Measurements from ENCODE around the gene DNAI4.
"Not testable (repeated sequence)": the region's sequence is repeated elsewhere in the genome, so short reads cannot be mapped to it uniquely, and the experiment has no call there.

DNAI4 gene, protein sequence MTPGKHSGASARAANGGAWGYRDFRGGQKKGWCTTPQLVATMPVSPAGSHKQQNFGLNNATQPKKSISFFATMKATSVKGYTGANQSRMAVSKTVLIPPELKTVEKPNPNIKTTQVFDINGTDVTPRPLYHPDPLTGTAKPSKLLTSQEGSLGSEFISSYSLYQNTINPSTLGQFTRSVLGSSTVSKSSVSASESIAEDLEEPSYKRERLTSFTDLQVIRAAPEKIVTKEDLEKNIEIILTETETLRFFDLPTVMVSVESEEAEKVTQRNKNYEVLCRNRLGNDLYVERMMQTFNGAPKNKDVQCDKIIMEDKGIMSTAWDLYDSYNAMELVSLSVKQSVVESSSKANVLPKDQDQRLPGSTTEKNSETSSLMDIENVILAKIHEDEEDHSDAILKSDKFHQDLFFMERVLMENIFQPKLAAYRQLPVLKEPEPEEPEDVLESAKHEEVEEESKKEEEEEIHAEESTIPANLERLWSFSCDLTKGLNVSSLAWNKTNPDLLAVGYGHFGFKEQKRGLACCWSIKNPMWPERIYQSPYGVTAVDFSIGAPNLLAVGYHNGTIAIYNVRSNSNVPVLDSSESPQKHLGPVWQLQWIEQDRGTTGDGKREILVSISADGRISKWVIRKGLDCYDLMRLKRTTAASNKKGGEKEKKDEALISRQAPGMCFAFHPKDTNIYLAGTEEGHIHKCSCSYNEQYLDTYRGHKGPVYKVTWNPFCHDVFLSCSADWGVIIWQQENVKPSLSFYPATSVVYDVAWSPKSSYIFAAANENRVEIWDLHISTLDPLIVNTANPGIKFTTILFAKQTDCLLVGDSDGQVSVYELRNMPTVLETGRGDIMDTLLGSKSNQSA

GRCh38 chr1:66924756-66925557 lies at the start of gene DNAI4, which contains the start of gene MIER1:
TSS of gene DNAI4 (minus strand) at chr1:66924856. CDS start at chr1:66924831, 25 bp downstream.
TSS of gene MIER1 (plus strand) at chr1:66924990. CDS start at chr1:66925029, 39 bp downstream.
- DNase-seq (ENCODE audit: low spot score), result peak; percentile 98

GRCh38 chr1:66968574-66968973 lies 43.9 kb upstream of the DNAI4 start:
- no peak for DNase-seq (ENCODE audit: low spot score)

- not testable (repeated sequence) for DNase-seq (ENCODE audit: low spot score)
These were observed 41.7 kb upstream of the DNAI4 start for GRCh38 chr1:66966188-66966873.

DNA sequence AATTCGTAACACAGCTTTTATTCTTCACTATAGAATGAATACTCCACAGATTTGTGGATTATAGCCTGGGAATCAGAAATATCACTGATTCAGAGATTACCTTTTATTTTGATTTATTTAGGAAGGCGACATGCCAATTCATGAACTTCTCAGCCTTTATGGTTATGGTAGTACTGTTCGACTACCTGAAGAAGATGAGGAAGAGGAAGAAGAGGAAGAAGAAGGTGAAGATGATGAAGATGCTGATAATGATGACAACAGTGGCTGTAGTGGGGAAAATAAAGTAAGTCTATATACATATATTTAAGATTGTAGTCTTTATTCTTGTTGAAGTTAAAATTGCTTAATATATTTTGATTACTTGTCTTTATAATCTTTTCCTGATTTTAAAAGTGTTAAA lies 33.3 kb upstream of the DNAI4 start:
- DNase-seq (ENCODE audit: low spot score), result no peak

GRCh38 chr1:66954208-66954607 lies 29.6 kb upstream of the DNAI4 start:
- no peak for DNase-seq (ENCODE audit: low spot score)

DNA sequence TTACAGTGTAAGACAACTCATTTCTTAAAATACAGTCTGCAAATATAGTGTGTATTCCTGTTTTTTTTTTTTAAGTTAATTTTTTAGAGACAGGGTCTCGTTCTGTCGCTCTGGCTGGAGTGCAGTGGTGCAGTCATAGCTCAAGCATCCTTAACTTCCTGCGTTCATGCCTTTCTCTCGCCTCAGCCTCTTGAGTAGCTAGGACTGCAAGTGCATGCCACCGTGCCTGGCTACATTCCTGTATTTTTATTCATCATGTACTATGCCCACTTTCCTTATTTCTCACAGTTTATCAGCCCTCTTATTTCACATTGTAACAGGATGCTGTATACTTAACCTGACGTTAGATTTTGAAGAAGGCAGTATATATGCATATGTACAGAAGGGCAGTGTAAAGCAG lies 26.9 kb upstream of the DNAI4 start:
- DNase-seq (ENCODE audit: low spot score), result no peak

DNA sequence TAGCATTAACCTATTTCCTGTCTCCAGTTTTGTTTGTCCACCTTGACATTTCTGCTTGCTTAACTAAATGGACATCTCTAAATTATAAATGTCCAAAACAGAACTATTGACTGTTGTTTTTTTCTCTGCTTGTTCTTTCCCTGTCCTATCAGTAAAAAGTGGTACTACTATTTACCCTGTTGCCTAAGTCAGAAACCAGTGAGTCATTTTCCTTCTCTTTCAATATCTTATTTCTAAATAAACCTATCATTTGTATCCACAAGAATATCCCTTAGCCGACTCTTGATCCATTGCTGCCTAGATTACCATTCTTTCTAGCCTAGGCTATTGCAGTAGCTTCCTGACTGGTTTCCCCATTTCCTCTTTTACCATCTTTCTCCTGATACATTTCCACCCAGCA lies 22.6 kb upstream of the DNAI4 start:
- no peak for DNase-seq (ENCODE audit: low spot score)

DNA sequence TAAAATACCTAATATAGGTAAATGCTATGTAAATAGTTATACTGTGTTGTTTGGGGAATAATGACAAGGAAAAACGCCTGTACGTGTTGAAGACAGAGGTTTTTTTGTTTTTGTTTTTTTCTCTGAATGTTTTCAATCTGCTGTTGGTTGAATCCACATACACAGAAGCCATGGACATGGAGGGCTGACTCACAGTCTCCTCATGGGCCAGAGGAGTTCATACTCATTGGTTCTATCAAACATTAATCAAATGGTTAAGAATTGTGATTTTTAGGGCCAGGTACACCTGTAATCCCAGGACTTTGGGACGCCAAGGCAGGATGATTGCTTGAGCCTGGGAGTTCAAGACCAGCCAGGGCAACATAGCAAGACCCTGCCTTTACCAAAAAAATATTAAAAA lies 20.7 kb upstream of the DNAI4 start:
- DNase-seq (ENCODE audit: low spot score), result no peak

DNA sequence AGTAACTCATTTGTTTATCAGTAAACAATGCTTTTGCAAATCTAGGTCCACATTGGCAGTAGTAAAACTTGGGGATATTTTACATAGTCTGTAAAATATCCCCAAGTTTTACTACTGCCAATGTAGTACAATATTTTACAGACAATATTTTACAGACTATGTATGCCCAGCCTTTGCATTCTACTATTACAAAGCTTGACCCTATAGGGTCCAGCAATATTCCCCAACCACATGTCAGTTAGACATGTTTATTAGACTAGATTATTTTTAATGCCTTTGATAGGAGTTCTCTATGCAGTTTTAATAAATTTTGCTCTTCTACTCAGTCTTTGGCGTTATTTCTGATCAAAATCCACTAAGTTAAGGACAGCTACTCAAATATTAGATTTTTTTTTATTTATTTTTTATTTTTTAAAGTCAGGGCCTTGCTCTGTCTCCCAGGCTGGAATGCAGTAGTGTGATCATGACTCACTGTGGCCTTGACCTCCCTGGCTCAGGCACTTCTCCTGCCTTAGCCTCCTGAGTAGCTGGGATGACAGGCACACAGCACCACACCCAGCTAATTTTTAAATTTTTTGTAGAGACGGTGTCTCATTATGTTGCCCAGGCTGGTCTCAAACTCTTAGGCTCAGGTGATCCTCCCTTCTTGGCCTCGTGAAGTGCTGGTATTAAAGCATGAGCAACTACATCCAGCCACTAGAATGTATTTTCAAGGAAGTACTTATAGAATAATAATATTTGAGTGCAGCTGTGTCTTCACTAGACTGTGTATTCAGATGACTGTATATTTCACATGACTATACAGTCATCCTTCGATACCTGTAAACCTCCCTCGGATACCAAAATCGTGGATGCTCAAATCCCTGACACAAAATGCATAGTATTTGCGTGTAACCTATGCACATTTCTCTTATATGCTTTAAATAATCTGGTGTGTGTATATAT lies 19.9 kb upstream of the DNAI4 start:
- no peak for DNase-seq (ENCODE audit: low spot score)

DNA sequence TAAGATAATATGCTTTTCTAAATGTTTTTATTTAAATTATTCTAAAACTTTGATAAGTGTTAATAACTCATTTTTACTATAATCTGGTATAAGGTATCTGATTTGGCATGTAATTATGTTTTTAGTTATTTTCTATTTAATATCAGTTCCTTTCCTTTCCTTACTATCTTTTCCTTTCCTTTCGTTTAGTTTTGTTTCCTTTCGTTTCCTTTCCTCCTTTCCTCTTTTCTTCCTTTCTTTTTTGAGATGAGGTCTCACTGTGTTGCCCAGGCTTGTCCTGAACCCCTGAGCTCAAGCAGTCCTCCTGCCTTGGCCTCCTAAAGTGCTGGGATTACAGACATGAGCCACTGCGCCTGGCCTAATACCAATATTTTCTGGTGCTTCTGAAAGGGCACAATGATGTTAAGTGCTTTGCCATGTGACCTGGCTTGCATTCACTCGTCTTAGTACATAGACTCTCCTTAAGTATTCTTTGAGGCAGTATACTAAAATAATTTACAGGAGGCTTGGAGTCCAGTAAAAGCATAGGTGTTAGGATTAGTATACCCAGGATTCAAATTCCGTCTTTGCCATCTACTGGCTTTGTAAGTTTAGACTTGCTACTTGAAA lies 18.8 kb upstream of the DNAI4 start:
- no peak for DNase-seq (ENCODE audit: low spot score)

DNA sequence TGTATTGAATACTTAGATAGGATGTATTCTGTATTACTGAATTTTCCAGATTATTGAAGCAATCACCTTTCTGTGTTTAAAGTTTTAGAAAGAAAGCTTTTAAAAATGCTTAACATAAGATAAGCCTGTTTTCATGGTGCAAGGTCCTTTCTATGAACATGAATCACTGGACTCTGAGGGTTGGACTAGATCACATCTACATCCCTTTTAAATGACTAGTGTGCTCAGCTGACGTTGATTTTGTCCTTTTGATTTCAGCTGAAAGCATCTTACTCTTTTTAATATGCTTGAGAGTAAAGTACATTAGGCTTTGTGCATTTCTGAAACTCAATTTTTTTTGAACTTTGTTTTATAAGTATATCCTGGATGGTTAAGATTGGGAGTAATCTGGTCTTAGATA lies 16.3 kb upstream of the DNAI4 start:
- no peak for DNase-seq (ENCODE audit: low spot score)

DNA sequence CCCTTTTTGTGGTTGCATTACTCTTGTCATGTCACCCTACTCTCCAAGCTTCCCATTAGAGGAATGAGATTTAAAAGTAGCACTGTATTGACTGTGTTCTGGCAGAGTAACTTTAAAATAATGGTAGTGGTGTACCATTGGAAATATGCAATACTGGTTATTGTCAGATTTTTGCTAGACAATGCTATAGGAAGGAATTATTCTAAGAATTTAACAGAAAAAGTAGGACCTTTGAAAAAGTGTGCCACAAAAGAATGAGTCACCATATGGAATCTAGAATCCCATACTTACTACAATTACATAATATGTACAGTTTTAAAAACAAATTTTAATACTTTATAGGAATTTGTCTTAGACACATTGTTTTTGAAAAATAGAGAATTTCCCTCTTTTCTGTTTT lies 14.0 kb upstream of the DNAI4 start:
- DNase-seq (ENCODE audit: low spot score), result no peak

DNA sequence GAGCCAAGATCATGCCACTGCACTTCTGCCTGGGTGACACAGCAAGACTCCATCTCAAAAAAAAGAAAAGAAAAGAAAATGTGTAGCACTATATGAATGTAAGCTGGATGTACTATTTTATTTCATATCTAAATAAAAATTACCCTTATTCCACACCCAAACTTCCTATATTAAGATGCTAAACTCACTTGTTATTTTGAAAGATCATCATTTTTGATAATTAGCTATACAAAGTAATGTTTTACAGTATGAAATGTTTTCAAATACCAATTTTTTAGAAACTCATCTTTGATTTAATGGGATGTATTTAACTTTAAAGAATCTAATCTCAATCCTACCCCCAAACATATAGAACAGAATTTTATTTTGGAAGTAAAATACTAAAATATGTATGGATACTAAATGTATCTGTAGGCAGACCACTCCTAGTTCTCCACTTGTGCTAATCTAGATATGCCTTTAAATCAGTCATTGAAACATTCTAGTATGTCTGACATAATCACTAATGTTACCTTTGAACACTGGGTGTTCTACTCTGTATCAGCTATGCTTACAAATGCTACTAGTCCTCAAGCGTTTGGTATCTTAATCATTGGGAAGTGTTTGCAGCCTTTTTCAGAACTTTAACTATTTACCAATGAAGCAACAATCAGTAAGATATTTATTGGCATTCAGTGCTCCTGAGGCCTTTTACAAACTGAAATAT lies 13.0 kb upstream of the DNAI4 start:
- no peak for DNase-seq (ENCODE audit: low spot score)

- no peak for DNase-seq (ENCODE audit: low spot score)
These were observed 9.4 kb upstream of the DNAI4 start for GRCh38 chr1:66933887-66934700.

- no peak for DNase-seq (ENCODE audit: low spot score)
These were observed 7.6 kb upstream of the DNAI4 start for GRCh38 chr1:66932291-66932690.

DNA sequence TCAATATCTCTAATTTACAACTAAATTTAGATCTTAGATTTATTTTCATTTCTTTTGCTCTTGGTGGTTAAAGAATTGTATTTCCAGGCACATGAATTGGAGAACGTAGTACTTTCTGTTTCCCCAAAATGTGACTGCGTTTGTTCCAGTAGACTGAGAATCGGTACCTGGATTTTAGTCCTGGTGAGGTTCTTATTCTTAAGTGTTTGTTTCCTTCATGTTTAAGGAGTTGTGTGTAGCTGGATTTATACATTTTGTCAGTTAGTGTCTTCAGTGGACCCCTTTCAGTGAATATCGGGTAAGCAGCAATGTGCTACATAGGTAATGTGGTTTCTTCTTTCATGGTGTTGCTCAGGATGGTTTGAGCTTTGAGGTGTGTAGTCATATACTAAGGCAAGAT lies 6.9 kb upstream of the DNAI4 start:
- DNase-seq (ENCODE audit: low spot score), result no peak

- no peak for DNase-seq (ENCODE audit: low spot score)
These were observed 6.1 kb upstream of the DNAI4 start for GRCh38 chr1:66930823-66931174.

GRCh38 chr1:66929999-66930822 lies 5.6 kb upstream of the DNAI4 start:
- peak; percentile 98 for DNase-seq (ENCODE audit: low spot score)
